HG03060 (cell line): ENCODE data around the gene CACNA1D.

Experiments
- ATAC-seq: cut with Tn5 transposase; IDR thresholded peaks from one replicate; pipeline ENCODE4 v1.9.1; 2021; ENCODE audit warnings: low read depth, moderate number of reproducible peaks; ENCODE audit not compliant: unreplicated experiment

CACNA1D gene

DNA sequence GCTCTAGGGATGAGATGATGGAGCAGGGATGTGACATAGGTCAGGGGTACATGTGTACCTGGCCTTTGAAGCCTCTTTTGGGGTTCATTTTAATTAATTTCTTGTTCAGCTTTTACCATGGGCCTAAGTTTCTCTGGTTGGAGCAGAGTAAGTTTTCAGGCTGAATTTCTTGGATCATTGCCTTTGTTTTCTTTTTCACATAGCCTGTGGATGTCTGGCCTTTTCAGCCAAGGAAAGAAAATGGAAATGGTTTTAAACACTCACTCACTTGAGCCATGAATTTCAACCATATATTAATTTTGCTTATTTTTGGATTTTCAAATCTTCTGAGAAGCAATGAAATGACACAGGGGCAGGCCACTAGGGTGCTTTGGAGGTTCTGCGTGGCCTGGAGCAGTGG lies 30.2 kb downstream of the CACNA1D start:
- ATAC-seq, result no peak

- no peak for ATAC-seq
Measured at GRCh38 chr3:53525765-53526703, 31.6 kb downstream of the CACNA1D start.

- ATAC-seq, result no peak
Measured at GRCh38 chr3:53526704-53527055, 32.3 kb downstream of the CACNA1D start.

DNA sequence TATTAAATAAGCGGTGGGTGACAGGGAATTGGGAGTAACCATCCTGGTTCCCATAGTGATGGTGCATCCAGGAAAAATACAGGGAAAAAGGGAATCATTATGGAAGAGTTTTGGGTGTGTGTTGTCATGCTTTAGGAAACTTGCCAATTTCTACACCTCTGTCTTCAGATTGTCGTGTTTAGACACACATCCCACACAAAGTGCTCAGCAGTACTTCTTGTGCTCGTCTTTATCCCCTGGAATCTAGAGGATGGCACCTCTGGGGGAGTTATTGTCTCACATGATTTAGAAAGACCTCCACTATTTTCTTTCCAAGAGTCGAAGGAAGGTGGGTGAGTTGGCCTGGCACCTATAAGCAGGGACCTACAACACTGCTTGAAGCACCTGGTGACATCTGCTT lies 35.8 kb downstream of the CACNA1D start:
- no peak for ATAC-seq

- ATAC-seq, result no peak
Measured at GRCh38 chr3:53531749-53532148, 37.3 kb downstream of the CACNA1D start.

GRCh38 chr3:53533472-53533871 lies 39.1 kb downstream of the CACNA1D start:
- no peak for ATAC-seq

GRCh38 chr3:53534216-53534615 lies 39.8 kb downstream of the CACNA1D start:
- no peak for ATAC-seq

- no peak for ATAC-seq
Measured at GRCh38 chr3:53534676-53535400, 40.4 kb downstream of the CACNA1D start.

DNA sequence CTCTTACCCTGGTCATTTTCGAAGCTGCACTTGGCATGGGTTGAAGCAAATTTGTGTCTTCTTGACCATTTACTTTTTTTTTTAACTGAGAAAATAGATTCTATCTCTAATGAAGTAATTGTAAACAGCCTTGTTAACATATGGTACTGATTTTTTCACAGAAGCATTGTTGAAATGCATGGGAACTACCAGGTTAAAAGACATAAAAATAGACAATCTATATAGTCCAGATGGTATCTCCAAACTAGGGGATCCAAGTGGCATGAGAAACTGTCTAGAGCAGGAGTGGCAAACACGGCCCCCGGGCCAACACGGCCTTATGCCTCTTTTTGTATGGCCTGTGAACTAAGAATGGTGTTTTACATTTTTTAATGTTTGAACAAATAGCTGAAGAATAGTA lies 41.9 kb downstream of the CACNA1D start:
- ATAC-seq, result no peak

DNA sequence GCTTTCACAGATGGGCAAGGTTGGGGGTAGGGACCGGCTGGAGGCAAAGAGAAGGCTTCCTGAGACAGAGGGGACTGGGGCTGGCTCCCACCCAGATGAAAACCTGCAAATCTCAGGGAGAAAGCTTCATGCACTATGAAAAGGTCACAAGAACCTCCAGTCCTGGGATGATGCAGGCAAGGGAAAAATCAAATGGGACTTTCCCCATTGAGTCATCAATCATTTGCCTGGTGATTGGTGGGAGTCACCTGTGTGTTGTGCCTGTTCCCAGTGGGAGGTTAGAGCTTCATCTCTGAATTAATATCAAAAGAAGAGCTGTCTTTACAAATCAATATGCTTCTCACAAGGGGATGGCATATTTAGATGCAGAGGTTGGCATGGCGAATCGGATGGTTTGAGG lies 49.9 kb downstream of the CACNA1D start:
- no peak for ATAC-seq

DNA sequence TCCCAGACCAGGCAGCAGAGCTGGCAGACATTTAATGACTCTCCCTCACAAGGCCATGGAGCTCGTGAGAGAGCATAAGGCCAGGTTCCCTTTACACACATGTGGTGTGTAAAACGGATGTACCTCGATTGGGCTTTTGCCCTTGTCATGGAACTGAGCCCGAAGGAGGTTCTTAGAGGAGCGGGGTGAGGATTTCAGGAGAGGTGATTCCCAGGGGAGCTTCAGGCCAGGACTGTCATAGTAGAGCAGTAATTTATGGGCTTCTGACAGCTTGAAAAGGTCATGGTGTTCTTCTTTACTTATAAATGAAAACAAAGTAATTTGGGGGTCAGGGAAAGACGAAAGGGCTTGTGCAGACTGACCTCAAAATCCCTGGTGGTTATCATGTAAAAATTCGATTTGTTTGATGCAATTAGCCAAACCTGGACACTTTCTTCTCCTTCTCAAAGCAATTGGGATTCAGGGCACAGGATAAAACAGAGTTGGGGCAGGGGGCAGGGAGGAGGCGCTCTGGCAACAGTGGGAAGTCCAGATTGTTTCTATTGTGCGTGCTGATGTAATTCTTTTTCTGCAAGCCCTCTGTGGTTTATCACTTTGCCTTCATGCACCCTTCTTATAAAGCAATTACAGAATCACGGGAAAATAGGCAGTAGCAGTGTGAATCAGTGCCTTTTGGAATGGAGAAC lies 51.0 kb downstream of the CACNA1D start:
- ATAC-seq, result no peak

GRCh38 chr3:53545996-53546359 lies 51.6 kb downstream of the CACNA1D start:
- no peak for ATAC-seq

GRCh38 chr3:53547327-53547726 lies 52.9 kb downstream of the CACNA1D start:
- no peak for ATAC-seq

GRCh38 chr3:53550005-53550620 lies 55.7 kb downstream of the CACNA1D start:
- no peak for ATAC-seq

- no peak for ATAC-seq
Measured at GRCh38 chr3:53551324-53551723, 56.9 kb downstream of the CACNA1D start.

DNA sequence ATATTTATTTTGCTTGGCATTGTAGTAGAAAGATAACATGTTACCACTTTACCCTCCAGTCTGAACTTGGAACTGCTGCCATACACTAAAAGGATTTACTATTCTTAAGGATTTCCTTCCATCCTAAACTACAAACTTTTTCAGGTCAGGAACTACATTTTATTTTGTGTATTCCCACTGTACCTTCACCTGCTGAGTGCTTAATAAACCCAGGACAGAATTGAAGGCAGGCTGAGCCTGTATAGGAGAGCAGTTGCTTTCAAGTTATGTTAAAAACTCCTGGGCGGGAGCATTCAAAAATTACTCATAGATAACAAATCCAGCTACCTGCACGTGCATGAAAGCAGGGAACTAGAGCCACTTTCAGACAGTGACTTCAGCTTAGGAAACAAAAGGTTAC lies 58.3 kb downstream of the CACNA1D start:
- ATAC-seq, result no peak

- no peak for ATAC-seq
Measured at GRCh38 chr3:53553200-53553599, 58.8 kb downstream of the CACNA1D start.

DNA sequence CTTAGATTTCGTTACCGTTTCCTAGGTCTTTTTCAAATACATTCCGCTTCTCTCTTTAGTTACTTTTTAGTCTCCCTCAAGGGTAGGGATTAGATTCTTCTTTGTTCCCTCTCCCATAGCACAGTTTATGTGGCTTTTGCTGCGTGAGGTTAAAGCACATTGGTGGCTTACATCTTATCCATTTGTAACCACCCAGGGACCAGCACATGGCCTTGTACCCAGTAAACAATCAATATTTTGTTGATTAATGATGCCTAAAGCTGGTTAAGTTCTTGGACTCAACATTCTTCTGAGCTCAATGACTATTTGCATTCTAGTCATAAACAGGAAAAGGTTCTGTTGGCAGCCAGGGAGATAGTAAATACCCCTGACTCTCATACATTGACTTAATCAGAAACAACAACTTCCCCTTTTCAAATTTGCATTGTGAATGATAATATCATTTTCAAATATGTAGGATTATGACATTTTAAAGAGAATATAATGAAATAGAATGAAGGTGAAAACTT lies 60.2 kb downstream of the CACNA1D start:
- ATAC-seq, result peak; percentile 43

GRCh38 chr3:53555068-53555588 lies 60.7 kb downstream of the CACNA1D start:
- peak; percentile 72 for ATAC-seq

GRCh38 chr3:53566461-53567145 lies 72.2 kb downstream of the CACNA1D start:
- ATAC-seq, result no peak
